ENCODE results near the gene DHRS2. TPM values are rescaled to one million over a fixed set of nuclear protein-coding genes. Genes with fewer than 3 reads are reported as not detected.

The DHRS2 gene
- total and polyA plus RNA-seq, 2 of the 13 experiments (the other 11 are each of a cell fraction or from before 2014, with no cell fraction given) = 1,621 to 3,021 TPM

- TF ChIP-seq, protein P1, sequence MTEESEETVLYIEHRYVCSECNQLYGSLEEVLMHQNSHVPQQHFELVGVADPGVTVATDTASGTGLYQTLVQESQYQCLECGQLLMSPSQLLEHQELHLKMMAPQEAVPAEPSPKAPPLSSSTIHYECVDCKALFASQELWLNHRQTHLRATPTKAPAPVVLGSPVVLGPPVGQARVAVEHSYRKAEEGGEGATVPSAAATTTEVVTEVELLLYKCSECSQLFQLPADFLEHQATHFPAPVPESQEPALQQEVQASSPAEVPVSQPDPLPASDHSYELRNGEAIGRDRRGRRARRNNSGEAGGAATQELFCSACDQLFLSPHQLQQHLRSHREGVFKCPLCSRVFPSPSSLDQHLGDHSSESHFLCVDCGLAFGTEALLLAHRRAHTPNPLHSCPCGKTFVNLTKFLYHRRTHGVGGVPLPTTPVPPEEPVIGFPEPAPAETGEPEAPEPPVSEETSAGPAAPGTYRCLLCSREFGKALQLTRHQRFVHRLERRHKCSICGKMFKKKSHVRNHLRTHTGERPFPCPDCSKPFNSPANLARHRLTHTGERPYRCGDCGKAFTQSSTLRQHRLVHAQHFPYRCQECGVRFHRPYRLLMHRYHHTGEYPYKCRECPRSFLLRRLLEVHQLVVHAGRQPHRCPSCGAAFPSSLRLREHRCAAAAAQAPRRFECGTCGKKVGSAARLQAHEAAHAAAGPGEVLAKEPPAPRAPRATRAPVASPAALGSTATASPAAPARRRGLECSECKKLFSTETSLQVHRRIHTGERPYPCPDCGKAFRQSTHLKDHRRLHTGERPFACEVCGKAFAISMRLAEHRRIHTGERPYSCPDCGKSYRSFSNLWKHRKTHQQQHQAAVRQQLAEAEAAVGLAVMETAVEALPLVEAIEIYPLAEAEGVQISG (CRISPR knock-in tag; IDR thresholded peaks at IDR 0.05) = 0 out of 2 replicates have a peak, but pooled peaks have one; percentile 17
- TF ChIP-seq, protein P2, sequence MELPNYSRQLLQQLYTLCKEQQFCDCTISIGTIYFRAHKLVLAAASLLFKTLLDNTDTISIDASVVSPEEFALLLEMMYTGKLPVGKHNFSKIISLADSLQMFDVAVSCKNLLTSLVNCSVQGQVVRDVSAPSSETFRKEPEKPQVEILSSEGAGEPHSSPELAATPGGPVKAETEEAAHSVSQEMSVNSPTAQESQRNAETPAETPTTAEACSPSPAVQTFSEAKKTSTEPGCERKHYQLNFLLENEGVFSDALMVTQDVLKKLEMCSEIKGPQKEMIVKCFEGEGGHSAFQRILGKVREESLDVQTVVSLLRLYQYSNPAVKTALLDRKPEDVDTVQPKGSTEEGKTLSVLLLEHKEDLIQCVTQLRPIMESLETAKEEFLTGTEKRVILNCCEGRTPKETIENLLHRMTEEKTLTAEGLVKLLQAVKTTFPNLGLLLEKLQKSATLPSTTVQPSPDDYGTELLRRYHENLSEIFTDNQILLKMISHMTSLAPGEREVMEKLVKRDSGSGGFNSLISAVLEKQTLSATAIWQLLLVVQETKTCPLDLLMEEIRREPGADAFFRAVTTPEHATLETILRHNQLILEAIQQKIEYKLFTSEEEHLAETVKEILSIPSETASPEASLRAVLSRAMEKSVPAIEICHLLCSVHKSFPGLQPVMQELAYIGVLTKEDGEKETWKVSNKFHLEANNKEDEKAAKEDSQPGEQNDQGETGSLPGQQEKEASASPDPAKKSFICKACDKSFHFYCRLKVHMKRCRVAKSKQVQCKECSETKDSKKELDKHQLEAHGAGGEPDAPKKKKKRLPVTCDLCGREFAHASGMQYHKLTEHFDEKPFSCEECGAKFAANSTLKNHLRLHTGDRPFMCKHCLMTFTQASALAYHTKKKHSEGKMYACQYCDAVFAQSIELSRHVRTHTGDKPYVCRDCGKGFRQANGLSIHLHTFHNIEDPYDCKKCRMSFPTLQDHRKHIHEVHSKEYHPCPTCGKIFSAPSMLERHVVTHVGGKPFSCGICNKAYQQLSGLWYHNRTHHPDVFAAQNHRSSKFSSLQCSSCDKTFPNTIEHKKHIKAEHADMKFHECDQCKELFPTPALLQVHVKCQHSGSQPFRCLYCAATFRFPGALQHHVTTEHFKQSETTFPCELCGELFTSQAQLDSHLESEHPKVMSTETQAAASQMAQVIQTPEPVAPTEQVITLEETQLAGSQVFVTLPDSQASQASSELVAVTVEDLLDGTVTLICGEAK (IDR thresholded peaks at IDR 0.05) = no peak
- TF ChIP-seq, protein P2 (CRISPR knock-in tag; IDR thresholded peaks at IDR 0.05) = no peak
- 0 out of 2 replicates have a peak, but pooled peaks have one; percentile 15 for TF ChIP-seq NFKBIZ (CRISPR knock-in tag; IDR thresholded peaks at IDR 0.05)
- peak; percentile 46; the same call in 1 of the 2 replicates for TF ChIP-seq MAX (IDR thresholded peaks at IDR 0.05)
- TF ChIP-seq ZNF33B (CRISPR knock-in tag; IDR thresholded peaks at IDR 0.05) = 0 out of 2 replicates have a peak, but pooled peaks have one; percentile 43
- 0 out of 2 replicates have a peak, but pooled peaks have one; percentile 25 for TF ChIP-seq ZNF230 (CRISPR knock-in tag; IDR thresholded peaks at IDR 0.05)
- peak; percentile 56; the same call in 1 of the 2 replicates for TF ChIP-seq ZNF782 (CRISPR knock-in tag; IDR thresholded peaks at IDR 0.05; ENCODE audit: borderline replicate concordance)
- no peak for TF ChIP-seq ZNF260 (CRISPR knock-in tag; IDR thresholded peaks at IDR 0.05; ENCODE audit: borderline replicate concordance, low read depth)
- no peak for TF ChIP-seq PCBP2 (optimal IDR thresholded peaks at IDR 0.05; ENCODE audit: low read depth, low read length, poor library complexity, severe bottlenecking)
- 0 out of 2 replicates have a peak, but pooled peaks have one; percentile 36 for TF ChIP-seq ZSCAN31 (CRISPR knock-in tag; IDR thresholded peaks at IDR 0.05; ENCODE audit: low read depth)
- TF ChIP-seq ZNF251 (CRISPR knock-in tag; IDR thresholded peaks at IDR 0.05) = 0 out of 2 replicates have a peak, but pooled peaks have one; percentile 12
- TF ChIP-seq KMT2A (CRISPR knock-in tag; IDR thresholded peaks at IDR 0.05) = 0 out of 2 replicates have a peak, but pooled peaks have one; percentile 15
- no peak for TF ChIP-seq FOXA3 (CRISPR knock-in tag; IDR thresholded peaks at IDR 0.05)
These were observed 14.0 kb upstream of the DHRS2 start (continued) for GRCh38 chr14:23621932-23622730.

Measured in HepG2 (cell line).